HUES64 (cell line): Measurements from ENCODE around the gene DCPS.
"Not testable (repeated sequence)": the region's sequence is repeated elsewhere in the genome, so short reads cannot be mapped to it uniquely, and the experiment has no call there.

Experiments
- H3K27ac ChIP-seq: 2 replicates; pipeline ENCODE4 v1.7.0; 2013; ENCODE audit warnings: low read depth, low read length, inconsistent platforms
- H3K27me3 ChIP-seq: 2 replicates; pipeline ENCODE4 v1.6.1; 2013; ENCODE audit warnings: mild to moderate bottlenecking, low read length; ENCODE audit not compliant: insufficient read depth
- H3K36me3 ChIP-seq: 2 replicates; pipeline ENCODE4 v1.6.1; 2013; ENCODE audit warnings: mild to moderate bottlenecking, low read length; ENCODE audit not compliant: insufficient read depth
- H3K4me1 ChIP-seq: 2 replicates; pipeline ENCODE4 v1.6.1; 2013; ENCODE audit warnings: mild to moderate bottlenecking, low read length, moderate library complexity; ENCODE audit not compliant: insufficient read depth
- H3K4me3 ChIP-seq: 2 replicates; pipeline ENCODE4 v1.5.1; 2013; ENCODE audit warnings: mild to moderate bottlenecking, low read length, moderate library complexity
- H3K9ac ChIP-seq: 2 replicates; pipeline ENCODE4 v1.6.1; 2013; ENCODE audit warnings: mild to moderate bottlenecking, low read depth, low read length
- H3K9me3 ChIP-seq: 2 replicates; pipeline ENCODE4 v1.6.1; 2013; ENCODE audit warnings: low read depth, low read length; ENCODE audit not compliant: insufficient read depth
- WGBS: fragments of 150-250, 120-280 bp; methylation state at CpG from one replicate; pipeline ENCODE4 v1.1.7; 2013; ENCODE audit warnings: missing lambda C conversion rate; 5-methylcytosine and 5-hydroxymethylcytosine counted together

The DCPS gene

DNA sequence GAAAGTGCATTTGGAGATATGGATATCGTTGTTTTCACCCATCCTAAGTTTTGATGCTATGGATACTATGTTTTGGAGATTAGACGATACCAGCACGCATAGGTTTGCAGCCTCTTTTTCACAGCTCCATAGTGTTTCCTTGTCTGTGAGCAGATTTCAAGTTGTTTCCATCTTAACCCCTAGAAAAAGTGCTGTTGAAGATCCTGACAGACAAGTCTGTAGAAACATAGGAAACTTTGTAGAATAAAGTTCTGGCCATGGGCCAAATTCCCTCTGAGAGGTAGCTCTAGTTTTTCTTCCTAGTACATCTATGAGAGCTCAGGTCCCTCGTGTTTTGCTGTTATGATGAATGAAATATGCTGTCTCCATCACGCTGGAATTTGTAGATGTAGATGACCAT is 84.0 kb downstream of the DCPS start:
- peaks cover 5% of the 10 kb centered on the region; the same call in 1 of the 2 replicates for H3K4me1 ChIP-seq
- 95% methylated on average over 3 of the region's 5 CpGs for WGBS
- no peak overlapping the region for H3K4me3 ChIP-seq
- H3K27me3 ChIP-seq, result no peaks in the 10 kb centered on the region
- no peak overlapping the region for H3K27ac ChIP-seq
- H3K9ac ChIP-seq, result no peak overlapping the region
- H3K36me3 ChIP-seq, result no peaks in the 10 kb centered on the region
- no peaks in the 10 kb centered on the region for H3K9me3 ChIP-seq

DNA sequence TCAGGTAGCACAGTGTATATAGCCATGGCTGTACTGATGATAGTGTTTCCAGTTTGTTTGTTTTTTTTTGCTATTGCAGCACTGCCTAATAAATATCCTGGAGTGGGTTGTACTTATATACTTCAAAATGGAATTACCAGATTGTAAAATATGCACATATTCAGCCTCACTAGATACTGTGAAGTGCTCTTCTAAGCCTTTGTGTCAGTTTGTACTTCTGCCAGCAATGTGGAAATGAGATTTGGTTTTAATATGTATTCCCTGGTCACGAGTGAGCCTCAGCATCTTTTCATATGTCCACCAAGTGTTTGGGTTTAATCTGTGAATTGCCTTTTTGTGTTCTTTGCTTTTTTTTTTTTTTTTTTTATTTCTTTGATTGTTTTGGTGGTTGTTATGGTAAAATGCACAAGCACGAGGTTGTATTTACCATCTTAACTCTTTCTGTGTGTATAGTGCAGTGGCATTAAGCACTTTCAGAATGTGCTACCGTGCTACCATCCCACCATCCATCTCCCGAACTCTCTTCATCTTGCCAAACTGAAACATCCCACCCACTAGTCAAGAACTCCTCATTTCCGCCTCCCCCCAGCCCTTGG is 86.5 kb downstream of the DCPS start:
- no peaks in the 10 kb centered on the region for H3K36me3 ChIP-seq
- no peaks in the 10 kb centered on the region for H3K27me3 ChIP-seq
- H3K4me3 ChIP-seq, result no peak overlapping the region
- H3K9ac ChIP-seq, result no peak overlapping the region
- H3K9me3 ChIP-seq, result no peaks in the 10 kb centered on the region
- no peak overlapping the region for H3K27ac ChIP-seq
- H3K4me1 ChIP-seq, result peaks cover 5% of the 10 kb centered on the region
- WGBS, result 95% methylated on average over 4 of the region's 5 CpGs

DNA sequence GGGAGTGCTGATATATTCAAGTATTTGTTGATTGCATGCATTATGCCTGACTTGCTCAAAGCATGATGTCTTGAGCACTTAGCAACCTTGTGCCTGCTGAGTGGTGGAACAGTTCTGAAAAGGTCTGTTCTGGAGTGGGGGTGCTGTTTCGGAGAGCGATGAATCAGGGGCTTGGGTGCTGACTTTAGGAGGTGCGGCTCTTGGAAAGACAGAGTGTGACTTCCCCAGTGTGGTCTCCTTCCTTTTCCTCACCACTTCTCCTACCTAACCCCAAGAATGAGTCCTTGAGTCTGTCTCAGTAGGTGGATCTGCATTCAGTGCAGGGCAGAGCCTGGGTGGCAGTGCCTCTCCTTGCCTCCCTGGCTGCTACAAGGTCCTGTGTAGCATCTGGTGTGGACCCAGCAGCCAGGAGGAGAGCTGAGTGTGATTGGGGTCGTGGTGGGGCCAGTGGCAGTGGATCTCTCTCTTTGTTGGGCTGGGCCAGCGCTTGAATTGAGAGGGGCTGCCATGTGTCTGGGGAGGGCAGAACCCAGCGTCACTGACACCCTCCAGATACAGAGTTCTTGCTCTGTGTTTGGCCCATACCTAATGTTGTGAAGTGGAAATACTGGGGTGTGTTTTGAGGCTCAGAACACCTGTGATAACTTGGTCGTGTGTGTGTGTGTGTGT is 87.6 kb downstream of the DCPS start:
- no peaks in the 10 kb centered on the region for H3K36me3 ChIP-seq
- no peaks in the 10 kb centered on the region for H3K27me3 ChIP-seq
- no peak overlapping the region for H3K9ac ChIP-seq
- no peak overlapping the region for H3K27ac ChIP-seq
- H3K9me3 ChIP-seq, result no peaks in the 10 kb centered on the region
- H3K4me3 ChIP-seq, result no peak overlapping the region
- 91% methylated on average over 6 of the region's 7 CpGs for WGBS
- H3K4me1 ChIP-seq, result peaks cover 5% of the 10 kb centered on the region

DNA sequence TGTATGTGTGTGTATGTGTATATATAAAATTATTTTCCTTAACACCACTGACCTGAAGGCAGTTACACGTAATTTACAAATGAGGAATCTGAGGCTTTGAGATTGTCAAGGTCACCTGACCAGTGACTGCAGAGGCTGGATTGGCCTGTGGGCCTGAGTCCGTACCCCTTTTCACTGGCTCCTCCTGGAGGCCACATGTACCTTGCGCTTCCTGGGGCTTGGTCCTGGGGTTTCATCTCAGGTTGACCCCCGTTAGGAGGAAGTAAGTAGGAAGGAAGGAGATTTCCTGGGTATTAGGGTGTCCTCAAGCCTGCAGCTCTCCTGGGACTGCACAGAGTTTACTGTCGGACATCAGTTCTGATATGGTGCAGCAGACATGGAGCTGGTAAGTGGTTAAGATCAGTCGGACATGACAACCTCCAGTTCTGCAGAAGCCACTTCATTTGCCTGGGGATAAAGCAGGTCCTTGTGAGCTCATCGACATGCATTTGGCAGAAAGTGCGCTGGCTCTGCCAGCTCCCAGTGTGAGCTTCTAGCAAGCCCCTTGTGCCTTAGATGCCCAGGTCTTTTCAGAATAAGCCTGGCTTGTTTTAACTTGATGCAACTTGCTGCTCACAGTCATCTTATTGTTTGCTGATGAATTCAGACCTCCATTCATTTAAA is 88.2 kb downstream of the DCPS start:
- H3K27me3 ChIP-seq, result no peaks in the 10 kb centered on the region
- H3K4me1 ChIP-seq, result no peaks in the 10 kb centered on the region; the same call in 1 of the 2 replicates
- 90% methylated on average over 8 of the region's 8 CpGs for WGBS
- no peaks in the 10 kb centered on the region for H3K36me3 ChIP-seq
- H3K4me3 ChIP-seq, result no peak overlapping the region
- H3K9ac ChIP-seq, result no peak overlapping the region
- no peaks in the 10 kb centered on the region for H3K9me3 ChIP-seq
- H3K27ac ChIP-seq, result no peak overlapping the region

DNA sequence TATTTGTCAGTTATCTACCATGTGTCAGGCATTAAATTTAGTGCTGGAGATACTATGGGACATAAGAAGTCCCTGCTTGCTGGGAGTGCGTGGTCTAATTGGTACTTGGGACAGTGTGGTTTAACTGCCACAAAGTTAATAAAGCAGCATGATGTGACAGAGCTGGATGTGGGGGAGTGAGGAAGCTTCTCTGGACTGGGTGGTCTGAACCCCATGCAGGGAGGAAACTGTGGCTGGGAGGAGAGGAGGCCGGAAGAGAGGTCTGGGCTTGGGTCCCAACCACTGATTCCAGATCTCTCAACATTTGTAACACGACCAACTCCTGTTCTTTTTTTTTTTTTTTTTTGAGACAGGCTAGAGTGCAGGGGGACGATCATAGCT is 88.8 kb downstream of the DCPS start:
- Histone ChIP-seq H3K9ac (no peak overlapping the region), H3K9me3 (no peaks in the 10 kb centered on the region), H3K27ac (no peak overlapping the region), H3K27me3 (no peaks in the 10 kb centered on the region), H3K36me3 (no peaks in the 10 kb centered on the region), H3K4me3 (no peak overlapping the region), H3K4me1 (no peaks in the 10 kb centered on the region; the same call in 1 of the 2 replicates)
- WGBS, result 93% methylated on average over 4 of the region's 4 CpGs

DNA sequence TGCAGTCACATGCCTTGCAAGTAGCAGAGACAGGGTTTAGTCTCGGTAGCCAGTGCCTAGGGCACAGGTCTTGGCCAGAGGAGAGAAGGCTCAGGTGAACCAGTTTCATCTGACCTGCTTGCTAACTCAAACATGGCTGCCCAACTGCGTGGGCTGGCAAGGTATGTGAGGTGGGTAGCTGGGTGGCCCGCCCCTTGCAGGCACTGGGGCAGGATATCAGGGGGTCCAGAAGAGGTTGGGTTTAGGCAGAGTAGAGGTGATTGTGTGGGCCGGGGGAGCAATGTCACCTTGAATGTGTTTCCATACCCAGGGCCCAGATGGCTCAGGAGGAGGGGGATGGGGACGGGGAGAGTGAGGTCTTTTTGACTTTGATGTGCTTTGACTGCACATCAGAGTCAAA is 89.3 kb downstream of the DCPS start:
- WGBS, result 87% methylated on average over 5 of the region's 5 CpGs
- H3K9me3 ChIP-seq, result no peaks in the 10 kb centered on the region
- H3K4me3 ChIP-seq, result no peak overlapping the region
- H3K27ac ChIP-seq, result no peak overlapping the region
- H3K4me1 ChIP-seq, result no peaks in the 10 kb centered on the region; the same call in 1 of the 2 replicates
- H3K27me3 ChIP-seq, result no peaks in the 10 kb centered on the region
- H3K36me3 ChIP-seq, result no peaks in the 10 kb centered on the region
- no peak overlapping the region for H3K9ac ChIP-seq

DNA sequence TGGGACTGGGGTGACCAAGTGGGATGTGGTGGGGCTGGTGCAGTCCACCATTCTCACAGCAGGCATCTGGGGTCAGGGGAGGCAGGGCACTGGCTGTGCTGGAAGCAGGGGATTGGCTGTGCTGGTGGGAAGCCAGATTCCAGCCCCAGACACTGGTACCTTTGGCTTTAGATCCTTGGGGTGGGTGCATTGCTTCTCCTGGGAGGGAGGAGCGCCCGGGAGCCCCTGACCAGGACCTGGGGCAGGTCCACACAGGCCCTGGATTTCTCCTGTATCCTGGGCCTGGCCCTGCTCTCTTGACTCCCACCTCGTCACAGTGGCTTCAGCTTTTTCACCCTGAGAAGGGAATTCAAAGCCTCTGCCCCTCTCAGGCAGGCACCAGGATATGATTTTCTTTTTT is 90.2 kb downstream of the DCPS start:
- H3K27ac ChIP-seq, result no peak overlapping the region

DNA sequence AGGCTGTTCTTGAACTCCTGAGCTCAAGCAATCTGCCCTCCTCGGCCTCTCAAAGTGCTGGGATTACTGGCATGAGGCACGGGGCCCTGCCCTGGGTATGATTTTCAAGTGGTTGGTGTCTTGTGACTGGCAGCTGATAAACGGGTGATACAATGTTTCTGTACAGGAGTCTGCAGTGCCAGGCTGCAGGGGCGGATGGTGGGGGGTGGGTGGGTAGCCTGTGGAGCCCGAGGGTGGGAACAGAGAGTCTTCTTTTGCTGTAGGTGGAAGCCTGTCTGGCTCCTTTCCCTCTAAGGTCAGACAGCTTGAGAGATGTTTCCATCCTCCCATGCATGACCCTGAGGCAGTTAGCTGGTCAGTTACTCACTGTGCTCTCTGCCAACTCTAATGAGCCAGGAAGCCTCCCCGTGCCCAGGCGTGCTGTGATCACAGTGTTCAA is 90.8 kb downstream of the DCPS start:
- H3K36me3 ChIP-seq, H3K9ac ChIP-seq, H3K4me1 ChIP-seq, H3K4me3 ChIP-seq, H3K27me3 ChIP-seq, H3K27ac ChIP-seq, H3K9me3 ChIP-seq: not testable (repeated sequence)
- WGBS, result 93% methylated on average over 5 of the region's 7 CpGs

More for the DNA sequence above, 90.2 kb downstream of the DCPS start:
- H3K4me1 ChIP-seq, result no peaks in the 10 kb centered on the region; the same call in 1 of the 2 replicates
- no peaks in the 10 kb centered on the region for H3K9me3 ChIP-seq
- H3K9ac ChIP-seq, result no peak overlapping the region
- no peaks in the 10 kb centered on the region for H3K27me3 ChIP-seq
- H3K4me3 ChIP-seq, result no peak overlapping the region
- H3K36me3 ChIP-seq, result no peaks in the 10 kb centered on the region
- WGBS, result 95% methylated on average over 3 of the region's 3 CpGs
